IMR-90 (cell line): ENCODE results near the gene RSU1. TPM values are rescaled to one million over a fixed set of nuclear protein-coding genes. Genes with fewer than 3 reads are reported as not detected.

Source experiments
- ATAC-seq: fragments of 200-7000 bp; cut with Tn5 transposase; 2 replicates; pipeline ENCODE4 v1.9.1; 2020; ENCODE audit warnings: low read depth, mild to moderate bottlenecking, moderate library complexity
- BruUV-seq: library from RNA; stranded (reverse); fragments of 400-500 nt; replicated peaks from 2 replicates; lab custom pipeline; 2021; lab: Mats Ljungman, UMichigan
- CTCF ChIA-PET: fragments of 300-600 bp; formaldehyde crosslinking; extraction: SDS; loops from one replicate; lab custom pipeline; 2021; ENCODE audit warnings: antibody characterized with exemption; lab: Yijun Ruan, JAX
- POLR2A ChIA-PET: fragments of 300-600 bp; sonication (Branson Sonifier 250); formaldehyde crosslinking; loops from one replicate; lab custom pipeline; 2022; ENCODE audit warnings: antibody characterized with exemption; ENCODE audit not compliant: unreplicated experiment; lab: Charles Lee
- DNase-seq: peaks from one replicate; pipeline ENCODE4 v3.0.0; 2013
- H2AFZ ChIP-seq: replicated peaks from 2 replicates; pipeline ENCODE3; 2013; ENCODE audit warnings: low read length, mild to moderate bottlenecking; ENCODE audit not compliant: poor library complexity
- H2AK5ac ChIP-seq: 2 replicates; pipeline ENCODE4 v1.6.1; 2013; ENCODE audit warnings: low read depth, low read length, inconsistent platforms
- H2AK9ac ChIP-seq: replicated peaks from 2 replicates; pipeline ENCODE3; 2013; ENCODE audit warnings: mild to moderate bottlenecking, low read depth, low read length, moderate library complexity; ENCODE audit not compliant: poor library complexity
- H2BK120ac ChIP-seq: 2 replicates; pipeline ENCODE4 v1.6.1; 2013; ENCODE audit warnings: low read depth, low read length, inconsistent platforms
- H2BK15ac ChIP-seq: 3 replicates; pipeline ENCODE4 v1.6.1; 2013; ENCODE audit warnings: low read depth, low read length, inconsistent platforms
- H2BK20ac ChIP-seq: 2 replicates; pipeline ENCODE4 v1.6.1; 2013; ENCODE audit warnings: low read depth, mild to moderate bottlenecking, inconsistent platforms, low read length, moderate library complexity
- H2BK5ac ChIP-seq: 2 replicates; pipeline ENCODE4 v1.6.1; 2013; ENCODE audit warnings: mild to moderate bottlenecking, low read depth, low read length, inconsistent platforms; ENCODE audit not compliant: poor library complexity, severe bottlenecking
- H3K14ac ChIP-seq: replicated peaks from 2 replicates; pipeline ENCODE4 v1.6.1; 2013; ENCODE audit warnings: low read depth, low read length, inconsistent platforms
- H3K18ac ChIP-seq: 2 replicates; pipeline ENCODE4 v1.6.1; 2013; ENCODE audit warnings: low read depth, low read length, control low read depth
- H3K23ac ChIP-seq: 2 replicates; pipeline ENCODE4 v1.6.1; 2013; ENCODE audit warnings: low read depth, low read length, inconsistent platforms
- H3K27ac ChIP-seq: 2 replicates; pipeline ENCODE4 v1.5.1; 2013; ENCODE audit warnings: mild to moderate bottlenecking, control low read depth, low read length; ENCODE audit not compliant: insufficient read depth
- H3K27me3 ChIP-seq: 2 replicates; pipeline ENCODE4 v1.6.1; 2013; ENCODE audit warnings: low read length; ENCODE audit not compliant: control insufficient read depth, insufficient read depth
- H3K36me3 ChIP-seq: 2 replicates; pipeline ENCODE4 v1.6.1; 2013; ENCODE audit warnings: low read length, mixed read lengths; ENCODE audit not compliant: control insufficient read depth, insufficient read depth
- H3K4ac ChIP-seq: 2 replicates; pipeline ENCODE4 v1.6.1; 2013; ENCODE audit warnings: low read depth, low read length, inconsistent platforms
- H3K4me1 ChIP-seq: 2 replicates; pipeline ENCODE4 v1.6.1; 2013; ENCODE audit warnings: low read length, mixed read lengths; ENCODE audit not compliant: control insufficient read depth, insufficient read depth
- H3K4me2 ChIP-seq: 2 replicates; pipeline ENCODE4 v1.6.1; 2013; ENCODE audit warnings: low read depth, mild to moderate bottlenecking, control low read depth, low read length, moderate library complexity
- H3K4me3 ChIP-seq: 2 replicates; pipeline ENCODE4 v1.5.1; 2013; ENCODE audit warnings: low read depth, mild to moderate bottlenecking, control low read depth, low read length, moderate library complexity; ENCODE audit not compliant: insufficient read depth
- H3K56ac ChIP-seq: 2 replicates; pipeline ENCODE4 v1.6.1; 2013; ENCODE audit warnings: low read length, inconsistent platforms; ENCODE audit not compliant: insufficient read depth; ENCODE audit errors: extremely low read depth
- H3K79me1 ChIP-seq, 2 experiments: 2 replicates each; pipeline ENCODE4 v1.6.1; 2013; ENCODE audit warnings: low read length in 2 of 2, inconsistent platforms in 1 of 2, low read depth in 1 of 2
- H3K9ac ChIP-seq: 2 replicates; pipeline ENCODE4 v1.6.1; 2013; ENCODE audit warnings: low read depth, low read length, control low read depth
- H3K9me1 ChIP-seq: 2 replicates; pipeline ENCODE4 v1.6.1; 2013; ENCODE audit warnings: low read length, inconsistent platforms; ENCODE audit not compliant: insufficient read depth
- H3K9me3 ChIP-seq: 2 replicates; pipeline ENCODE4 v1.6.1; 2013; ENCODE audit warnings: low read length; ENCODE audit not compliant: control insufficient read depth, insufficient read depth
- H4K20me1 ChIP-seq: 2 replicates; pipeline ENCODE4 v1.6.1; 2013; ENCODE audit warnings: low read length, inconsistent platforms; ENCODE audit not compliant: insufficient read depth
- H4K5ac ChIP-seq: 2 replicates; pipeline ENCODE4 v1.6.1; 2013; ENCODE audit warnings: mild to moderate bottlenecking, low read depth, low read length, control low read depth
- H4K8ac ChIP-seq, 2 experiments: 2 replicates each; pipeline ENCODE4 v1.6.1; 2013; ENCODE audit warnings: low read depth in 2 of 2, low read length in 2 of 2, control low read depth in 1 of 2, inconsistent platforms in 1 of 2
- H4K91ac ChIP-seq: 2 replicates; pipeline ENCODE4 v1.6.1; 2013; ENCODE audit warnings: low read depth, low read length, inconsistent platforms; ENCODE audit not compliant: insufficient read depth
- BHLHE40 ChIP-seq: fragments of 150-350 bp; IDR thresholded peaks from 2 replicates; pipeline ENCODE4 v1.6.1; 2016; ENCODE audit warnings: mild to moderate bottlenecking, low read depth, low read length
- POLR2A ChIP-seq: IDR thresholded peaks from 2 replicates; pipeline ENCODE4 v1.6.1; 2012; ENCODE audit warnings: mild to moderate bottlenecking, low read depth, low read length
- RCOR1 ChIP-seq: IDR thresholded peaks from 2 replicates; pipeline ENCODE4 v1.6.1; 2012; ENCODE audit warnings: mild to moderate bottlenecking, low read length, improper control_type of control experiment; ENCODE audit not compliant: insufficient replicate concordance
- WGBS, 2 experiments: methylation state at CpG; one replicate each; pipeline versions ENCODE4 v1.1.5 to v1.1.7; 2013; ENCODE audit warnings: missing lambda C conversion rate in 2 of 2; ENCODE audit not compliant: insufficient read length in 1 of 2; ENCODE audit errors: extremely low coverage in 2 of 2; 5-methylcytosine and 5-hydroxymethylcytosine counted together
- dilution Hi-C: fragments of 300-500 bp; cut with HindIII; formaldehyde crosslinking; loops from one replicate; pipeline ENCODE4 v1.14.3; 2018; ENCODE audit warnings: low sequenced_read_pairs; ENCODE audit not compliant: unreplicated experiment
- in situ Hi-C: fragments of 300-500 bp; cut with MboI; formaldehyde crosslinking; loops from 3 replicates; pipeline ENCODE4 v1.14.3; 2019; ENCODE audit warnings: low sequenced_read_pairs, inconsistent platforms, mixed read lengths
- intact Hi-C: fragments of 100-400 bp; cut with micrococcal nuclease; formaldehyde crosslinking; loops from 2 replicates; pipeline ENCODE4 v1.10.0; 2022
- polyA plus RNA-seq, 3 experiments: library from polyadenylated mRNA; depleted of rRNA; stranded (reverse); fragments of >200 nt; gene quantifications; 2 replicates each; pipeline ENCODE4 v1.2.3, GENCODE V29; 2012; ENCODE audit warnings: low replicate concordance in 1 of 3
- total RNA-seq: library from RNA; depleted of rRNA; stranded (reverse); fragments of >200 nt; gene quantifications from 2 replicates; pipeline ENCODE4 v1.2.3, GENCODE V29; 2012

The RSU1 gene
- total and polyA plus RNA-seq, 2 of the 4 experiments (the other 2 are of a cell fraction): 134 to 148 TPM

- dilution Hi-C loops (no loop called here), in situ Hi-C loops (no loop called here), intact Hi-C loops (no loop called here)
- H3K4me2 ChIP-seq: no peak overlapping the region; the same call in 1 of the 2 replicates
- no CpG with 5 or more reads among the region's 5 CpGs for WGBS, 2 experiments
- H3K27me3 ChIP-seq: no peaks in the 10 kb centered on the region
- peak; percentile 44 for ATAC-seq
- no peak overlapping the region for H3K18ac ChIP-seq
- H3K9me3 ChIP-seq: no peaks in the 10 kb centered on the region
- H3K4ac ChIP-seq: no peak overlapping the region
- no peaks in the 10 kb centered on the region for H3K36me3 ChIP-seq
- ChIA-PET POLR2A (no interaction called here), CTCF (no interaction called here)
- no peak overlapping the region for H3K14ac ChIP-seq
- H4K20me1 ChIP-seq: peaks cover 10% of the 10 kb centered on the region; the same call in 1 of the 2 replicates
- H3K23ac ChIP-seq: no peak overlapping the region
- no peak for TF ChIP-seq POLR2A
- no peak for TF ChIP-seq RCOR1
- TF ChIP-seq BHLHE40: peak; percentile 58; the same call in 1 of the 2 replicates
- H2AFZ ChIP-seq: no peak overlapping the region
- no peak overlapping the region for H2BK120ac ChIP-seq
- H3K9ac ChIP-seq: no peak overlapping the region
- H3K56ac ChIP-seq: no peak overlapping the region
- H2BK15ac ChIP-seq: no peak overlapping the region
- H4K5ac ChIP-seq: no peak overlapping the region
- H3K4me1 ChIP-seq: peaks cover 4% of the 10 kb centered on the region
- no peak overlapping the region for H2AK5ac ChIP-seq
- no peak overlapping the region for H3K27ac ChIP-seq
- no peak overlapping the region for H2BK5ac ChIP-seq
- no peak overlapping the region for H2BK20ac ChIP-seq
- peaks cover 5% of the 10 kb centered on the region; the same call in 1 of the 2 replicates for H3K9me1 ChIP-seq
- no peak overlapping the region for H2AK9ac ChIP-seq
- no peak overlapping the region for H4K91ac ChIP-seq
- peaks cover 17 to 35% of the 10 kb centered on the region in 2 experiments for H3K79me1 ChIP-seq
- no peak overlapping the region for H4K8ac ChIP-seq
- H3K4me3 ChIP-seq: no peak overlapping the region
- DNase-seq: peak; percentile 69
- BruUV-seq: no TSS peak
These were observed 173.1 kb downstream of the RSU1 start for GRCh38 chr10:16644146-16644545.
